K562 (cell line): Measurements from ENCODE around the gene CTXN1. TPM values are rescaled to one million over a fixed set of nuclear protein-coding genes. Genes with fewer than 3 reads are reported as not detected.

Experiments used
- ADNP ChIP-seq: fragments of 200-800 bp; sonication (Bioruptor generic); IDR thresholded peaks from 2 replicates; pipeline ENCODE4 v1.6.1; 2016; ENCODE audit warnings: missing genetic modification characterization, missing compliant biosample characterization
- ARNT ChIP-seq, 2 experiments: fragments of 450-650 bp; IDR thresholded peaks; 2 replicates each; pipeline ENCODE4 v1.6.1; 2016; ENCODE audit warnings: mild to moderate bottlenecking in 1 of 2
- BCOR ChIP-seq: fragments of 450-650 bp; IDR thresholded peaks from 2 replicates; pipeline ENCODE4 v1.6.1; 2016
- CBX3 ChIP-seq, 2 experiments: IDR thresholded peaks; 1 replicate in 1 of 2; 2 replicates in 1 of 2; pipeline ENCODE4 v1.6.1; 2012; ENCODE audit warnings: inconsistent platforms in 2 of 2, low read length in 2 of 2, borderline replicate concordance in 1 of 2, control low read depth in 1 of 2
- E2F6 ChIP-seq, 2 experiments: IDR thresholded peaks; 2 replicates each; pipeline ENCODE4 v1.6.1; 2011; ENCODE audit warnings: borderline replicate concordance in 1 of 2, control low read depth in 1 of 2, low read depth in 1 of 2, low read length in 1 of 2, mild to moderate bottlenecking in 1 of 2, mixed read lengths in 1 of 2, moderate library complexity in 1 of 2; ENCODE audit not compliant: insufficient read depth in 1 of 2, insufficient read length in 1 of 2, poor library complexity in 1 of 2, severe bottlenecking in 1 of 2; ENCODE audit errors: extremely low read depth in 1 of 2
- HDAC2 ChIP-seq: fragments of 450-650 bp; IDR thresholded peaks from 2 replicates; pipeline ENCODE4 v1.6.1; 2016; ENCODE audit warnings: mild to moderate bottlenecking
- HDAC6 ChIP-seq: IDR thresholded peaks from 2 replicates; pipeline ENCODE4 v1.6.1; 2012; ENCODE audit warnings: low read depth, mild to moderate bottlenecking, control low read depth, inconsistent platforms, low read length, moderate library complexity
- KDM4B ChIP-seq, 2 experiments: fragments of 450-650 bp in 1 of 2; sonication (generic) in 1 of 2; IDR thresholded peaks; 2 replicates each; pipeline ENCODE4 v1.6.1; 2016 to 2017; ENCODE audit warnings: borderline replicate concordance in 2 of 2, antibody characterized with exemption in 1 of 2, low read depth in 1 of 2, mild to moderate bottlenecking in 1 of 2
- L3MBTL2 ChIP-seq: fragments of 450-650 bp; IDR thresholded peaks from 2 replicates; pipeline ENCODE4 v1.6.1; 2016; ENCODE audit warnings: mild to moderate bottlenecking, moderate library complexity
- MTA2 ChIP-seq: fragments of 450-650 bp; IDR thresholded peaks from 2 replicates; pipeline ENCODE4 v1.6.1; 2016; ENCODE audit warnings: low read depth
- RBM39 ChIP-seq: fragments of 200-400 bp; formaldehyde crosslinking; optimal IDR thresholded peaks from 2 replicates; pipeline ENCODE3; 2018; ENCODE audit warnings: low read depth, low read length
- SMAD1 ChIP-seq: fragments of 150-350 bp; IDR thresholded peaks from 2 replicates; pipeline ENCODE4 v1.6.1; 2014; ENCODE audit warnings: low read length, low read depth; ENCODE audit not compliant: partially characterized antibody
- SRSF3 ChIP-seq: fragments of 200-400 bp; formaldehyde crosslinking; IDR thresholded peaks from 2 replicates; pipeline ENCODE4 v1.6.1; 2016; ENCODE audit warnings: mild to moderate bottlenecking, low read length, moderate library complexity; ENCODE audit not compliant: insufficient read depth
- TBL1XR1 ChIP-seq, 2 experiments: IDR thresholded peaks; 2 replicates each; pipeline ENCODE4 v1.6.1; 2012; ENCODE audit warnings: improper control_type of control experiment in 2 of 2, low read length in 2 of 2, mild to moderate bottlenecking in 1 of 2
- TCF15 ChIP-seq: fragments of 250-450 bp; sonication (Bioruptor Pico); IDR thresholded peaks from 2 replicates; pipeline ENCODE4 v1.8.0; 2022; ENCODE audit warnings: moderate library complexity, mild to moderate bottlenecking, inconsistent platforms
- TEAD4 ChIP-seq, 2 experiments: sonication (generic) in 1 of 2; formaldehyde crosslinking in 1 of 2; IDR thresholded peaks; 2 replicates each; pipeline versions ENCODE4 v1.6.1 to v1.8.0; 2012 to 2022; ENCODE audit warnings: borderline replicate concordance in 1 of 2, inconsistent platforms in 1 of 2, low read length in 1 of 2, mild to moderate bottlenecking in 1 of 2, missing genetic modification reagents in 1 of 2
- ZFP30 ChIP-seq: fragments of 250-450 bp; sonication (Bioruptor Pico); IDR thresholded peaks from 2 replicates; pipeline ENCODE4 v1.8.0; 2022; ENCODE audit warnings: moderate library complexity, mild to moderate bottlenecking, inconsistent platforms, borderline replicate concordance
- ZNF133 ChIP-seq: fragments of 250-450 bp; sonication (Bioruptor Pico); IDR thresholded peaks from 2 replicates; pipeline ENCODE4 v1.4.0; 2020; ENCODE audit warnings: mild to moderate bottlenecking
- ZNF507 ChIP-seq: conservative IDR thresholded peaks from 2 replicates; pipeline ENCODE4 v1.6.1; 2017; ENCODE audit warnings: missing genetic modification characterization, missing compliant biosample characterization
- polyA plus RNA-seq, 8 experiments: library from polyadenylated mRNA; depleted of rRNA in 4 of 8; stranded (reverse) in 5 of 8; unstranded in 3 of 8; fragments of >200 nt; fragmentation: Nextera tagmentation in 2 of 8; fragmentation: Illumina TruSeq in 1 of 8; extraction: Ambion mirVana in 2 of 8; extraction: Trizol in 1 of 8; gene quantifications; 2 replicates each; pipeline versions ENCODE4 v1.2.1 to v1.2.3, GENCODE V29; 2011 to 2014; ENCODE audit warnings: inconsistent platforms in 1 of 8, missing spikeins in 1 of 8
- total RNA-seq, 7 experiments: library from RNA; depleted of rRNA in 6 of 7; stranded (reverse); fragments of >200 nt in 6 of 7; fragmentation: Illumina TruSeq in 2 of 7; extraction: Trizol in 2 of 7; gene quantifications; 2 replicates each; pipeline versions ENCODE4 v1.2.1 to v1.2.3, GENCODE V29; 2011 to 2021; ENCODE audit warnings: low replicate concordance in 1 of 7
- TF ChIP-seq, protein P1 (sequence below): fragments of 450-650 bp; IDR thresholded peaks from 2 replicates; pipeline ENCODE4 v1.6.1; 2016; ENCODE audit warnings: missing biosample characterization, missing genetic modification characterization
- TF ChIP-seq, protein P2 (sequence below): sonication (generic); formaldehyde crosslinking; IDR thresholded peaks from 2 replicates; pipeline ENCODE4 v1.8.0; 2022; ENCODE audit warnings: mild to moderate bottlenecking, missing genetic modification reagents

The CTXN1 gene
- total and polyA plus RNA-seq, 9 of the 15 experiments (the other 6 are each of a cell fraction or from before 2014, with no cell fraction given) = 0.15 to 37.4 (median 1.8) TPM; not detected in 2

GRCh38 chr19:7944177-7944761 is 18.3 kb upstream of the CTXN1 start (continued):
- TF ChIP-seq, protein P1, sequence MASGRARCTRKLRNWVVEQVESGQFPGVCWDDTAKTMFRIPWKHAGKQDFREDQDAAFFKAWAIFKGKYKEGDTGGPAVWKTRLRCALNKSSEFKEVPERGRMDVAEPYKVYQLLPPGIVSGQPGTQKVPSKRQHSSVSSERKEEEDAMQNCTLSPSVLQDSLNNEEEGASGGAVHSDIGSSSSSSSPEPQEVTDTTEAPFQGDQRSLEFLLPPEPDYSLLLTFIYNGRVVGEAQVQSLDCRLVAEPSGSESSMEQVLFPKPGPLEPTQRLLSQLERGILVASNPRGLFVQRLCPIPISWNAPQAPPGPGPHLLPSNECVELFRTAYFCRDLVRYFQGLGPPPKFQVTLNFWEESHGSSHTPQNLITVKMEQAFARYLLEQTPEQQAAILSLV (tag) = no peak
- 0 out of 4 replicates have a peak, but pooled peaks of 1 of the 2 experiments have one; percentile 27 for TF ChIP-seq KDM4B (IDR thresholded peaks at IDR 0.05; ENCODE audit: borderline replicate concordance in 2 of 2, low read depth in 1 of 2)
- TF ChIP-seq, protein P2, sequence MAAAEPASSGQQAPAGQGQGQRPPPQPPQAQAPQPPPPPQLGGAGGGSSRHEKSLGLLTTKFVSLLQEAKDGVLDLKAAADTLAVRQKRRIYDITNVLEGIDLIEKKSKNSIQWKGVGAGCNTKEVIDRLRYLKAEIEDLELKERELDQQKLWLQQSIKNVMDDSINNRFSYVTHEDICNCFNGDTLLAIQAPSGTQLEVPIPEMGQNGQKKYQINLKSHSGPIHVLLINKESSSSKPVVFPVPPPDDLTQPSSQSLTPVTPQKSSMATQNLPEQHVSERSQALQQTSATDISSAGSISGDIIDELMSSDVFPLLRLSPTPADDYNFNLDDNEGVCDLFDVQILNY (CRISPR knock-in tag) = no peak
- TF ChIP-seq ZNF507 (tag) = no peak
- TF ChIP-seq HDAC2 = peak; percentile 67; the same call in 1 of the 2 replicates
- no peak for TF ChIP-seq RBM39
- TF ChIP-seq ARNT (IDR thresholded peaks at IDR 0.05) = peak in 1 of 2 experiments; percentile 69; a peak in 2 of 4 replicates
- TF ChIP-seq SRSF3 = no peak
- peak; percentile 42; the same call in 1 of the 2 replicates for TF ChIP-seq TEAD4 (IDR thresholded peaks at IDR 0.05; ENCODE audit: low read length)
- no peak for TF ChIP-seq TEAD4 (CRISPR knock-in tag; IDR thresholded peaks at IDR 0.05; ENCODE audit: borderline replicate concordance)
- peak in 1 of 2 experiments; percentile 33 for TF ChIP-seq E2F6 (IDR thresholded peaks at IDR 0.05; ENCODE audit: borderline replicate concordance in 1 of 2, extremely low read depth in 1 of 2, insufficient read depth in 1 of 2, insufficient read length in 1 of 2, low read depth in 1 of 2, low read length in 1 of 2, poor library complexity in 1 of 2, severe bottlenecking in 1 of 2)
- peak; percentile 77; the same call in 1 of the 2 replicates for TF ChIP-seq L3MBTL2
- TF ChIP-seq MTA2 = no peak
- 0 out of 4 replicates have a peak, but pooled peaks of 1 of the 2 experiments have one; percentile 7 for TF ChIP-seq TBL1XR1 (IDR thresholded peaks at IDR 0.05; ENCODE audit: low read length in 2 of 2)
- TF ChIP-seq ZFP30 (CRISPR knock-in tag) = no peak
- TF ChIP-seq CBX3 (IDR thresholded peaks at IDR 0.05; ENCODE audit: borderline replicate concordance in 1 of 2, low read length in 2 of 2) = peak in 1 of 2 experiments; percentile 81; a peak in 1 of 3 replicates
- TF ChIP-seq ZNF133 (CRISPR knock-in tag) = no peak
- no peak for TF ChIP-seq ADNP (tag)
- TF ChIP-seq TCF15 (CRISPR knock-in tag) = no peak
- TF ChIP-seq HDAC6 = no peak
- TF ChIP-seq BCOR = peak; percentile 70
- peak; percentile 15 for TF ChIP-seq SMAD1
